ENCODE measurements around the gene PRKN. TPM values are rescaled to one million over a fixed set of nuclear protein-coding genes. Genes with fewer than 3 reads are reported as not detected.

Gene PRKN
- total RNA-seq, 2 experiments from 2014 or later = 0.82 to 1.00 TPM

- no peak for DNase-seq
- intact Hi-C loops (cut with micrococcal nuclease) = no loop called here
- no peaks in the 10 kb centered on the region for H3K4me1 Mint-ChIP-seq (ENCODE audit: low read depth)
- H3K4me3 Mint-ChIP-seq = no peak overlapping the region
- H3K9me3 Mint-ChIP-seq = no peaks in the 10 kb centered on the region
- POLR2A ChIA-PET = no interaction called here
- CTCF ChIA-PET = interaction anchor here (1.1 kb wide), 1 partner anchor 13 kb away, joined by 3 read pairs; no protein-coding TSS in a partner anchor
- H3K27ac Mint-ChIP-seq = no peak overlapping the region
- peaks cover 3% of the 10 kb centered on the region for H3K27me3 Mint-ChIP-seq
- no peaks in the 10 kb centered on the region for H3K36me3 Mint-ChIP-seq
These were observed 1322.1 kb downstream of the PRKN start for GRCh38 chr6:161405418-161405817.

GRCh38 chr6:161403717-161404116 lies 1323.8 kb downstream of the PRKN start:
- intact Hi-C loops (cut with micrococcal nuclease) = no loop called here
- POLR2A ChIA-PET = no interaction called here
- Mint-ChIP-seq H3K4me3 (no peak overlapping the region), H3K4me1 (ENCODE audit: low read depth) (no peaks in the 10 kb centered on the region), H3K9me3 (no peaks in the 10 kb centered on the region), H3K36me3 (no peaks in the 10 kb centered on the region), H3K27ac (no peak overlapping the region), H3K27me3 (peaks cover 3% of the 10 kb centered on the region)
- CTCF ChIA-PET = no interaction called here
- no peak for DNase-seq

- intact Hi-C loops (cut with micrococcal nuclease) = no loop called here
- POLR2A ChIA-PET = no interaction called here
- Mint-ChIP-seq H3K27ac (no peak overlapping the region), H3K4me3 (no peak overlapping the region), H3K27me3 (peaks cover 3% of the 10 kb centered on the region), H3K4me1 (ENCODE audit: low read depth) (no peaks in the 10 kb centered on the region), H3K36me3 (no peaks in the 10 kb centered on the region), H3K9me3 (no peaks in the 10 kb centered on the region)
- CTCF ChIA-PET = no interaction called here
- no peak for DNase-seq
These were observed 1325.8 kb downstream of the PRKN start for GRCh38 chr6:161401587-161402309.

DNA sequence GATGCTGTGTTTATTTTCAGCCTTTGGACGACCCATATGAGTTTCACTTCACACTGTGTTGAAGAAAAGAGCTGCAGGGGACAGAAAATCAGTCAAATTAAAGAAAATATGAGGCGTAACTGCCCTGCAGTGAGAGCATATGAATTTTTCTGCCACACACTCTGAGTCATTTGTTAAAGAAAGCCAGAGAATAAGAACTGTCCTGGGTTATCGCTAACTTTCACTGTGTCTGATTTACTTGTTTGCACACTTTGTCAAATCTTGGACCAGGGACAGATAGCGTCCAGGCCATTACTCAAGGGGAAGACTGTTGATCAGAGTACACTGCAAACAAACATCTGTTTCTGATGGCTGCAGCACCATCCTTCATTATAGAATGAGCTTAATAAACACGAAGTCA lies 1326.9 kb downstream of the PRKN start:
- Mint-ChIP-seq H3K4me3 (no peak overlapping the region), H3K4me1 (ENCODE audit: low read depth) (no peaks in the 10 kb centered on the region), H3K36me3 (no peaks in the 10 kb centered on the region), H3K27ac (no peak overlapping the region), H3K27me3 (peaks cover 3% of the 10 kb centered on the region), H3K9me3 (no peaks in the 10 kb centered on the region)
- DNase-seq = no peak
- ChIA-PET POLR2A (no interaction called here), CTCF (no interaction called here)
- intact Hi-C loops (cut with micrococcal nuclease) = no loop called here

GRCh38 chr6:161396539-161396938 lies 1331.0 kb downstream of the PRKN start:
- DNase-seq = no peak
- Mint-ChIP-seq H3K27ac (no peak overlapping the region), H3K9me3 (no peaks in the 10 kb centered on the region), H3K4me1 (ENCODE audit: low read depth) (no peaks in the 10 kb centered on the region), H3K36me3 (no peaks in the 10 kb centered on the region), H3K27me3 (no peaks in the 10 kb centered on the region), H3K4me3 (no peak overlapping the region)
- ChIA-PET POLR2A (no interaction called here), CTCF (interaction anchor here (1.2 to 4.5 kb wide), 2 partner anchors 22 to 25 kb away, joined by 3 to 27 read pairs; no protein-coding TSS in a partner anchor)
- intact Hi-C loops (cut with micrococcal nuclease) = no loop called here

- no peak for DNase-seq
- Mint-ChIP-seq H3K9me3 (no peaks in the 10 kb centered on the region), H3K4me1 (ENCODE audit: low read depth) (no peaks in the 10 kb centered on the region), H3K4me3 (no peak overlapping the region), H3K27ac (no peak overlapping the region), H3K27me3 (no peaks in the 10 kb centered on the region), H3K36me3 (no peaks in the 10 kb centered on the region)
- ChIA-PET POLR2A (no interaction called here), CTCF (interaction anchor here (0.7 to 4.5 kb wide), 6 partner anchors 21 to 613 kb away, joined by 3 to 27 read pairs (median 3); no protein-coding TSS in a partner anchor)
- intact Hi-C loops (cut with micrococcal nuclease) = no loop called here
These were observed 1331.8 kb downstream of the PRKN start for GRCh38 chr6:161395716-161396231.

DNA sequence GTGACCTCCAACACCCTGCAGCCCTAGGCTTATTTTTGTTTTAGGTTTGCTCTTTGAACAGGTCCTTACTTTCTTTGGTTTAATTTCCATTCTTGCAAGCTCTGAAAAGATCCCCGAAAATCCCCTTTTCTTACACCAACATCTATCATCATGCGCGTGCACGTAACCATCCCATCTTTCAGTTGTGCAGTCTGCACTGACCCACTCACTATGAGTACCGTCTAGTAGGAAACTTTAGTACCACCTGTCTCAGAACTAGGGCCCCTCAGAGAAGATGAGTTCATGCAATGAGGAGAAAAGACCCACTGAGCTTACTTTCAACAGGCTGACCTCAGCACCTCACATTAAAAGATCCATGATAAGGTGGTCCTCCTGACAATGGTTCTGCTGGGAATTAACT lies 1333.1 kb downstream of the PRKN start:
- Mint-ChIP-seq H3K4me3 (no peak overlapping the region), H3K27me3 (no peaks in the 10 kb centered on the region), H3K9me3 (no peaks in the 10 kb centered on the region), H3K4me1 (ENCODE audit: low read depth) (no peaks in the 10 kb centered on the region), H3K36me3 (no peaks in the 10 kb centered on the region), H3K27ac (no peak overlapping the region)
- POLR2A ChIA-PET = interaction anchor here (0.6 kb wide), 1 partner anchor 120 kb away, joined by 3 read pairs; the partner anchor contains the start of gene AGPAT4
- CTCF ChIA-PET = interaction anchor here (0.5 to 4.5 kb wide), 7 partner anchors 19 to 1044 kb away, joined by 3 to 27 read pairs (median 3); no protein-coding TSS in a partner anchor
- peak; percentile 20 for DNase-seq
- intact Hi-C loops (cut with micrococcal nuclease) = loop anchor here (1.0 to 5.0 kb wide), 2 partner anchors 301 to 1333 kb away; partner anchors contain the start of genes PACRG and PRKN

DNA sequence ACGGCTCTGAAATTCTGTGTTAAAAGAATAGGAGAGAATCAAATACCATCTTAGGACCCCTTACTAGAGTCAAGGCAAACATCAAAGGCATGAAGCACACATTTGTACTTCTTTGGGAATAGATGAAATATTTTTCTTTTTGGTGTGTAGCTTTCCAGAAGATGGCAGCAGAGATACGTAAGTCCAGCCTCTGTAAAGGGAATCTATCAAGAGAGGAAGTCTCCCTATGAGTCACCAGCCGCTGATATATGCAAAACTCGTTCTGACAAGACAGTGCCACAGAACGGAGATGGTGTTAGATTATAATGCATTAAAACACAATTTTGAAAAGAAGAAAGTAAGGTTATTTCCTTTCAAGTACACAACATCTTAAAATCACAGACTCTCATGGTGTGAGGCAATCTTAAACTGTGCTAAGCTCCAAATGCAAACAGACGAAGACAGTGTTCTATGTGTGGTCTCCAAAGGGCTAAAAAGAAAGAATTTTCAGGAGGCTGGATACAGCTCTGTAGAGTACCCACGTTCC lies 1333.7 kb downstream of the PRKN start:
- Mint-ChIP-seq H3K4me1 (ENCODE audit: low read depth) (no peaks in the 10 kb centered on the region), H3K36me3 (no peaks in the 10 kb centered on the region), H3K27ac (no peak overlapping the region), H3K27me3 (no peaks in the 10 kb centered on the region), H3K9me3 (peaks cover 2% of the 10 kb centered on the region), H3K4me3 (no peak overlapping the region)
- ChIA-PET POLR2A (no interaction called here), CTCF (interaction anchor here (0.5 to 4.5 kb wide), 9 partner anchors 9 to 1043 kb away, joined by 3 to 27 read pairs (median 5); no protein-coding TSS in a partner anchor)
- peak; percentile 67 for DNase-seq
- intact Hi-C loops (cut with micrococcal nuclease) = loop anchor here (1.0 to 5.0 kb wide), 2 partner anchors 301 to 1333 kb away; partner anchors contain the start of genes PACRG and PRKN

DNA sequence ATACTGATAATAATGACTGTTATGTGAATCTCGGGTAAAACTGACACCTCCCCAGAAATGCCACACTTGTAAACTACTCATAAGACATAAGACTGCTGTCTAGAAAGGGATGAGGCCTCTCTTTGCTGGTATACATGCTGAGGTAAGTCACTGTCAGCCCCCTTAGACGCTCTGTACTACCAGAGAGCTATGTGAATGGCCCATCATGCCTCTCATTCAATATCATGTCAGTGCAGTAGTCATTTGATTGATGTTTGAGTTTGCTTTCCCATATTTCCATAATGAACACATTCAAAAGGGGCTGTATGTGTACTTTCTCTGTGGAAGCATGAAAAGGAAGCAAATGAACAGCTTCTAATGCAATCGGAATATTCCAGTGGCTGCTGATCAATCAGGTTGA lies 1334.3 kb downstream of the PRKN start:
- no peaks in the 10 kb centered on the region for H3K27me3 Mint-ChIP-seq
- no peaks in the 10 kb centered on the region for H3K36me3 Mint-ChIP-seq
- ChIA-PET CTCF (interaction anchor here (1.0 to 4.5 kb wide), 7 partner anchors 9 to 463 kb away, joined by 3 to 27 read pairs (median 5); no protein-coding TSS in a partner anchor), POLR2A (no interaction called here)
- intact Hi-C loops (cut with micrococcal nuclease) = loop anchor here (5.0 kb wide), 1 partner anchor 1334 kb away; the partner anchor contains the start of genes PACRG and PRKN
- no peaks in the 10 kb centered on the region for H3K4me1 Mint-ChIP-seq (ENCODE audit: low read depth)
- no peak overlapping the region for H3K4me3 Mint-ChIP-seq
- H3K9me3 Mint-ChIP-seq = peaks cover 2% of the 10 kb centered on the region
- DNase-seq = no peak
- no peak overlapping the region for H3K27ac Mint-ChIP-seq

GRCh38 chr6:161389756-161390155 lies 1337.8 kb downstream of the PRKN start:
- no peaks in the 10 kb centered on the region for H3K4me1 Mint-ChIP-seq (ENCODE audit: low read depth)
- no peak overlapping the region for H3K27ac Mint-ChIP-seq
- no peak overlapping the region for H3K4me3 Mint-ChIP-seq
- POLR2A ChIA-PET = no interaction called here
- H3K9me3 Mint-ChIP-seq = peaks cover 4% of the 10 kb centered on the region
- CTCF ChIA-PET = no interaction called here
- H3K27me3 Mint-ChIP-seq = no peaks in the 10 kb centered on the region
- DNase-seq = no peak
- H3K36me3 Mint-ChIP-seq = no peaks in the 10 kb centered on the region
- intact Hi-C loops (cut with micrococcal nuclease) = loop anchor here (5.0 kb wide), 1 partner anchor 1338 kb away; the partner anchor contains the start of genes PACRG and PRKN

- POLR2A ChIA-PET = no interaction called here
- Mint-ChIP-seq H3K9me3 (peaks cover 2% of the 10 kb centered on the region), H3K27ac (no peak overlapping the region), H3K36me3 (no peaks in the 10 kb centered on the region), H3K4me3 (no peak overlapping the region), H3K27me3 (no peaks in the 10 kb centered on the region), H3K4me1 (ENCODE audit: low read depth) (no peaks in the 10 kb centered on the region)
- intact Hi-C loops (cut with micrococcal nuclease) = no loop called here
- no peak for DNase-seq
- CTCF ChIA-PET = interaction anchor here (1.1 kb wide), 1 partner anchor 9 kb away, joined by 6 read pairs; no protein-coding TSS in a partner anchor
These were observed 1343.6 kb downstream of the PRKN start for GRCh38 chr6:161383951-161384350.

- H3K36me3 Mint-ChIP-seq = no peaks in the 10 kb centered on the region
- no peaks in the 10 kb centered on the region for H3K27me3 Mint-ChIP-seq
- POLR2A ChIA-PET = no interaction called here
- H3K4me3 Mint-ChIP-seq = no peak overlapping the region
- no peaks in the 10 kb centered on the region for H3K9me3 Mint-ChIP-seq
- intact Hi-C loops (cut with micrococcal nuclease) = no loop called here
- H3K27ac Mint-ChIP-seq = no peak overlapping the region
- H3K4me1 Mint-ChIP-seq (ENCODE audit: low read depth) = no peaks in the 10 kb centered on the region
- CTCF ChIA-PET = interaction anchor here (0.5 to 1.3 kb wide), 4 partner anchors 9 to 646 kb away, joined by 3 to 7 read pairs (median 4); no protein-coding TSS in a partner anchor
- no peak for DNase-seq
These were observed 1347.6 kb downstream of the PRKN start for GRCh38 chr6:161379834-161380582.

All from activated CD4-positive, alpha-beta memory T cell treated with anti-CD3 and anti-CD28 coated beads for 36 hours (primary cell).